Measurements from ENCODE around the gene VAT1. TPM values are rescaled to one million over a fixed set of nuclear protein-coding genes. Genes with fewer than 3 reads are reported as not detected.
"Not testable (repeated sequence)": the region's sequence is repeated elsewhere in the genome, so short reads cannot be mapped to it uniquely, and the experiment has no call there.

The VAT1 gene
- total RNA-seq, 1 donor: 435 TPM

GRCh38 chr17:43006639-43007551 is 15.3 kb downstream of the VAT1 start, which contains the start of gene IFI35:
Gene IFI35, plus strand, starts transcription at chr17:43006784. Its CDS starts 164 bp downstream, at chr17:43006948.
- TF ChIP-seq CTCF (IDR thresholded peaks at IDR 0.05; ENCODE audit: insufficient read depth, low read length): peak; percentile 15
- H3K4me3 ChIP-seq (ENCODE audit: low read depth, low read length): peak within 1 kb of the TSS; percentile 89
- peak; percentile 84 for DNase-seq (ENCODE audit: low read depth)

- TF ChIP-seq CTCF (IDR thresholded peaks at IDR 0.05; ENCODE audit: insufficient read depth, low read length): peak; percentile 21
- peak; percentile 62 for DNase-seq (ENCODE audit: low read depth)
- H3K4me3 ChIP-seq (ENCODE audit: low read depth, low read length): no peak overlapping the region
Measured at GRCh38 chr17:43003542-43004172, 18.5 kb downstream of the VAT1 start.

- not testable (repeated sequence) for DNase-seq (ENCODE audit: low read depth); H3K4me3 ChIP-seq (ENCODE audit: low read depth, low read length)
Measured at GRCh38 chr17:43000894-43001293, 21.3 kb downstream of the VAT1 start.

- TF ChIP-seq CTCF (IDR thresholded peaks at IDR 0.05; ENCODE audit: insufficient read depth, low read length): no peak
- peak overlapping the region; percentile 91 for H3K4me3 ChIP-seq (ENCODE audit: low read depth, low read length)
- no peak for DNase-seq (ENCODE audit: low read depth)
Measured at GRCh38 chr17:42999003-42999525, 23.1 kb downstream of the VAT1 start.

GRCh38 chr17:42997984-42998938 is 23.9 kb downstream of the VAT1 start, which contains the start of gene RPL27:
Gene RPL27, plus strand, starts transcription at chr17:42998419. Its CDS starts 332 bp downstream, at chr17:42998751.
- peak within 1 kb of the TSS; percentile 91 for H3K4me3 ChIP-seq (ENCODE audit: low read depth, low read length)
- peak; percentile 88 for TF ChIP-seq CTCF (IDR thresholded peaks at IDR 0.05; ENCODE audit: insufficient read depth, low read length)
- DNase-seq (ENCODE audit: low read depth): peak; percentile 100

- TF ChIP-seq CTCF (IDR thresholded peaks at IDR 0.05; ENCODE audit: insufficient read depth, low read length): no peak
- no peak for DNase-seq (ENCODE audit: low read depth)
- peak overlapping the region; percentile 38 for H3K4me3 ChIP-seq (ENCODE audit: low read depth, low read length)
Measured at GRCh38 chr17:42997390-42997983, 24.7 kb downstream of the VAT1 start.

GRCh38 chr17:42993913-42994312 is 28.3 kb downstream of the VAT1 start:
- not testable (repeated sequence) for DNase-seq (ENCODE audit: low read depth); H3K4me3 ChIP-seq (ENCODE audit: low read depth, low read length)

All from fibroblast of the aortic adventitia (primary cell).